Body of pancreas (tissue), 4 donors: ENCODE data around the gene ZDHHC1. TPM values are rescaled to one million over a fixed set of nuclear protein-coding genes. Genes with fewer than 3 reads are reported as not detected.
A peak's percentile ranks its signal among the peaks of the same experiment; 100 is the strongest.
"Not testable (repeated sequence)": the region's sequence is repeated elsewhere in the genome, so short reads cannot be mapped to it uniquely, and the experiment has no call there.

Experiments used
- ATAC-seq: fragments of 150-250 bp; one replicate; pipeline ENCODE4 v1.9.1; 2016
- DNase-seq, 4 donors: peaks; one replicate each; pipeline ENCODE4 v3.0.0-alpha.2; 2019
- H3K27ac ChIP-seq, 4 donors: fragments of 200-600 bp; sonication (generic); 1 replicate in 3 of 4; 2 replicates in 1 of 4; pipeline versions ENCODE4 v1.5.1 to v1.6.1; 2016 to 2019; ENCODE audit warnings: mild to moderate bottlenecking in 1 of 4, mixed read lengths in 1 of 4, moderate library complexity in 1 of 4
- H3K27me3 ChIP-seq, 2 donors: fragments of 200-600 bp; sonication (generic); one replicate each; pipeline ENCODE4 v1.6.0; 2016; ENCODE audit warnings: mild to moderate bottlenecking in 1 of 2
- H3K36me3 ChIP-seq, 2 donors: fragments of 200-600 bp; sonication (generic); replicated peaks in 1 of 2; 2 replicates each; pipeline ENCODE4 v1.5.1; 2016; ENCODE audit warnings: low read depth in 2 of 2; ENCODE audit not compliant: insufficient read depth in 1 of 2
- H3K4me1 ChIP-seq: fragments of 200-600 bp; sonication (generic); one replicate; pipeline ENCODE4 v1.6.0; 2016
- H3K4me3 ChIP-seq, 2 donors: fragments of 200-600 bp; sonication (generic); 1 replicate in 1 of 2; 2 replicates in 1 of 2; pipeline ENCODE4 v1.5.1; 2016 to 2019
- H3K9me3 ChIP-seq, 3 donors: fragments of 200-600 bp; sonication (generic); 1 replicate in 2 of 3; 2 replicates in 1 of 3; pipeline ENCODE4 v1.5.1; 2016
- POLR2A ChIP-seq, 3 donors: fragments of 450-650 bp; IDR thresholded peaks; one replicate each; pipeline ENCODE4 v1.6.1; 2016; ENCODE audit warnings: antibody characterized with exemption in 3 of 3, mild to moderate bottlenecking in 2 of 3
- WGBS, 2 donors: methylation state at CpG; one replicate each; pipeline ENCODE4 v1.1.5; 2017; 5-methylcytosine and 5-hydroxymethylcytosine counted together
- intact Hi-C: fragments of 100-400 bp; cut with DNase I; formaldehyde crosslinking; loops from one replicate; pipeline ENCODE4 v1.15.1; 2023
- total RNA-seq, 2 donors: library from RNA; depleted of rRNA; stranded (reverse); fragments of >200 nt; gene quantifications; one replicate each; pipeline ENCODE4 v1.1.0, GENCODE V29; 2016
- TF ChIP-seq, protein P1 (sequence below), 7 experiments: fragments of 450-650 bp in 4 of 7; fragments of 200-600 bp in 3 of 7; sonication (generic) in 3 of 7; IDR thresholded peaks; one replicate each; pipeline ENCODE4 v1.5.1; 2016 to 2019; ENCODE audit warnings: antibody characterized with exemption in 7 of 7

The ZDHHC1 gene
- total RNA-seq, 2 donors from 2014 or later = 13.0 to 57.0 TPM

DNA sequence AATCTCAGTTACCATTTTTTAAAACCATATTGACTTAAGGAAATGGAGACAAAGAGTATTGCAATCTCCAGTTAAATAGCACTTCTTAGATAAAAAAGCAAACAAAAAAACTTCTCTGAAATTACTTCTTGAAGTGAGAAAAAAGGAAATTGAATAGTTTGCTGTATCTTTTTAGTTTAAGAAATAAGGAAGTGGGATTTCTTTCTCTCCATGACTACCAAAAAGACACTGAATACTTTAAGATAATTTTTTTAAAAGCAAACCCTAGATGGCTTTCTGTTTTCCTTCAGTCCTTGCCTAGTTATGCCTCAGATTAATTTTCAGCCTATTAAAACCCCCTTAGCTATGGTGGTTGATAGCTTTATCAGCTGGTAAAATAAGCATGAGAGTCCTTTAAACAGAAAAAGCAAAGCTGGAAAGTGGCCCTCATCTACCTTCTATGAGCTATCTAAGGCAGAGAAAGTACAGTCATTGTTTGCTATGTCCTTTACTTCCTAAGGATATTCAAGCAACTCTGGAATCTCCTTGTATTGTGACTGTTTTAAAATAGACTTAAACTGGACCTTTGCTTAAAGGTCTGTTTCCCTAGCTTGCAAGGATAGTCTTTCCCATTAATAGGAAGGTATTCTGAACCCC lies 51.6 kb downstream of the ZDHHC1 start:
- TF ChIP-seq POLR2A (IDR thresholded peaks at IDR 0.05) = no peak
- TF ChIP-seq, protein P1, sequence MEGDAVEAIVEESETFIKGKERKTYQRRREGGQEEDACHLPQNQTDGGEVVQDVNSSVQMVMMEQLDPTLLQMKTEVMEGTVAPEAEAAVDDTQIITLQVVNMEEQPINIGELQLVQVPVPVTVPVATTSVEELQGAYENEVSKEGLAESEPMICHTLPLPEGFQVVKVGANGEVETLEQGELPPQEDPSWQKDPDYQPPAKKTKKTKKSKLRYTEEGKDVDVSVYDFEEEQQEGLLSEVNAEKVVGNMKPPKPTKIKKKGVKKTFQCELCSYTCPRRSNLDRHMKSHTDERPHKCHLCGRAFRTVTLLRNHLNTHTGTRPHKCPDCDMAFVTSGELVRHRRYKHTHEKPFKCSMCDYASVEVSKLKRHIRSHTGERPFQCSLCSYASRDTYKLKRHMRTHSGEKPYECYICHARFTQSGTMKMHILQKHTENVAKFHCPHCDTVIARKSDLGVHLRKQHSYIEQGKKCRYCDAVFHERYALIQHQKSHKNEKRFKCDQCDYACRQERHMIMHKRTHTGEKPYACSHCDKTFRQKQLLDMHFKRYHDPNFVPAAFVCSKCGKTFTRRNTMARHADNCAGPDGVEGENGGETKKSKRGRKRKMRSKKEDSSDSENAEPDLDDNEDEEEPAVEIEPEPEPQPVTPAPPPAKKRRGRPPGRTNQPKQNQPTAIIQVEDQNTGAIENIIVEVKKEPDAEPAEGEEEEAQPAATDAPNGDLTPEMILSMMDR (IDR thresholded peaks at IDR 0.05) = no peak
- Histone ChIP-seq H3K9me3 (no peaks in the 10 kb centered on the region), H3K4me3 (no peak overlapping the region), H3K36me3 (no peaks in the 10 kb centered on the region), H3K27ac (peak overlapping the region in 2 of 4 donors; percentile 62 to 79), H3K27me3 (no peaks in the 10 kb centered on the region), H3K4me1 (peaks cover 8% of the 10 kb centered on the region)
- no peak for ATAC-seq
- DNase-seq = no peak
- intact Hi-C loops = no loop called here

DNA sequence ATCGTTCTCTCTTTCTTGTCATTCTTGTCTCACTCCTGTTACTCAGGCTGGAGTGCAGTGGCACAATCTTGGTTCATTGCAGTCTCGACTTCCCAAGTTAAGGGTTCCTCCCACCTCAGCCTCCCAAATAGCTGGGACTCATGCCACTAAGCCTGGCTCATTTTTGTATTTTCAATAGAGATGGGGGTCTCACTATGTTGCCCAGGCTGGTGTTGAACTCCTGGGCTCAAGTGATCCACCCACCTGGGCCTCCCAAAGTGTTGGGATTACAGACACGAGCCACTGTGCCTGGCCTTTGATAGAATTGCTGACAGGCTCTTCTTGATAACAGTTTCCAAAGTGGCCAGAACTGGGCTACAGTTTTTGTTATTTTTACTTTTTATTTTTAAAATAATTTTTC lies 55.2 kb downstream of the ZDHHC1 start:
- Histone ChIP-seq H3K27me3 (no peaks in the 10 kb centered on the region), H3K9me3 (no peaks in the 10 kb centered on the region), H3K4me1 (peaks cover 8% of the 10 kb centered on the region), H3K36me3 (no peaks in the 10 kb centered on the region), H3K27ac (no peak overlapping the region), H3K4me3 (no peak overlapping the region)
- TF ChIP-seq POLR2A (IDR thresholded peaks at IDR 0.05) = no peak
- TF ChIP-seq, protein P1 (IDR thresholded peaks at IDR 0.05) = no peak
- DNase-seq (no peak), ATAC-seq (no peak)
- 55 to 68% methylated on average over 3 of the region's 3 CpGs for WGBS, 2 donors
- intact Hi-C loops = no loop called here

DNA sequence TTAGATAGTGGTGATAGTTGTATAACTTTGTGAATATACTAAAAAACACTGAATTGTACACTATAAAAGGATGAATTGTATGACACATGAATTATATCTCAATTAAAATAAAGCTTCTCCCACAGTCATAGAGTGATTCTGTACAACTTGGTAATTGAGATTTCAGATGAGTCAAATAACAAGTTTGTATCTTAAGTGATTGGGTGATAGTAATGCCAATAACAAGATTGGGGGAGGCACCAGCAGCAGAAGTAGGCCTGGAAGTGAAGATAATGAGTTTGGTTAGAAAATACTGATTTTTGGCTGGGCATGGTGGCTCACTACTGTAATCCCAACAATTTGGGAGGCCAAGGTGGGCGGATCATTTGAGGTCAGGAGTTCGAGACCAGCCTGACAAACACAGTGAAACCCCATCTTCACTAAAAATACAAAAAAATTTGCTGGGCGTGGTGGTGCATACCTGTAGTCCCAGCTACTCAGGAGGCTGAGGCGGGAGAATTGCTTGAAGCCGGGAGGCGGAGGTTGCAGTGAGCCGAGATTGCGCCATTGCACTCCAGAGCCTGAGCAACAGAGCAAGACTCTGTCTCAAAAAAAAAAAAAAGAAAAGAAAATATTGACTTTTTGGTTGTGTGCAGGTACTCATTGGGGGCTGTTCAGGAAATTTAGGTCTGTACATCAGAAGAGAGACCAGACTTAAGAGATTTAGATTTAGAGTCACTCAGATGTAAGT lies 56.6 kb downstream of the ZDHHC1 start:
- H3K4me1 ChIP-seq, H3K4me3 ChIP-seq, H3K27me3 ChIP-seq, intact Hi-C loops, DNase-seq, ATAC-seq, H3K36me3 ChIP-seq, H3K9me3 ChIP-seq, H3K27ac ChIP-seq: not testable (repeated sequence)
- 90 to 95% methylated on average over 8 of the region's 8 CpGs for WGBS, 2 donors

DNA sequence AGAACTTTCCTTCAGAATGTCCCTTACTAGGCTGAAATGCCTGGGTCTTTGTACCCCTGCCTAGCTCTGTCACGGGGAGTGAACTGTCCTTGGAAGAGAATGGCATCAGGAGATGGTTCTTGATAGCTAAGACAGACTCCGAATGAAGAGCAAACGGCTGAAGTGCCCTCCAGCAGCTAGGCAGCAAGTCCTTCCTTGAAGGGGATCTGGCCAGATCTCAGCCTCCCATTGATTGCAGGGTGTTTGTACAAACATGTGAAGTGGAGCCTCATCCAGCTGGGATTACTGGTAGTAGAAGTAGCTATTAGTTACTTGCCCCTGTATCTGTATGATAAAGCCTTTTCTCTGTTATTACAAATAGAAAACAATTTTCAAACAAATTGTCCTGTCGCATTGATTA lies 58.7 kb downstream of the ZDHHC1 start:
- no peaks in the 10 kb centered on the region for H3K4me1 ChIP-seq
- no peaks in the 10 kb centered on the region for H3K9me3 ChIP-seq
- intact Hi-C loops = no loop called here
- H3K4me3 ChIP-seq = no peak overlapping the region
- H3K27me3 ChIP-seq = no peaks in the 10 kb centered on the region
- no peak overlapping the region for H3K27ac ChIP-seq
- no peak for TF ChIP-seq POLR2A (IDR thresholded peaks at IDR 0.05)
- TF ChIP-seq, protein P1 (IDR thresholded peaks at IDR 0.05) = no peak
- DNase-seq (no peak), ATAC-seq (no peak)
- H3K36me3 ChIP-seq = no peaks in the 10 kb centered on the region
- 54 to 56% methylated on average over 4 of the region's 4 CpGs for WGBS, 2 donors

DNA sequence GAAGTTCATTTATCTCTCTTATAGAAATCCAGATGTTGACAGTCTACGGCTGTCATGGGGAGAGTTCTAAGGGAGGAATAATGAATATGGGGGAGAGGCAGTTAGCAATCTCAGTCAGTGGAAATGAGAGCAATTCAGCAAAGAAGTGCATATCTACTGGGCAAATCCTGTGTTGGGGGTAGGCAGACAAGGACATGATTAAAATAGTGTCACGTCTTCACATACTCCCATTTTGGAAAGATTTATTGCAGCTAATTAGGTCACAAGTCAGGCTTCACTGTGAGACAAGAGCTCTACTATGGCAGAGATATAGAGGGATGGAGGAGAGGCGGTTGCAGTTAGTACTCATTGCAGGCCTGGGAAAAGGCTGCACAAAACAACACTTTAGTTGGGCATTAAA lies 59.9 kb downstream of the ZDHHC1 start:
- no peaks in the 10 kb centered on the region for H3K36me3 ChIP-seq
- ATAC-seq (no peak), DNase-seq (no peak)
- H3K4me3 ChIP-seq = no peak overlapping the region
- WGBS, 2 donors = 78 to 83% methylated on average over 3 of the region's 3 CpGs
- no peaks in the 10 kb centered on the region for H3K9me3 ChIP-seq
- H3K4me1 ChIP-seq = no peaks in the 10 kb centered on the region
- no peaks in the 10 kb centered on the region for H3K27me3 ChIP-seq
- intact Hi-C loops = no loop called here
- H3K27ac ChIP-seq = no peak overlapping the region
- TF ChIP-seq POLR2A (IDR thresholded peaks at IDR 0.05) = no peak
- TF ChIP-seq, protein P1 (IDR thresholded peaks at IDR 0.05) = no peak

DNA sequence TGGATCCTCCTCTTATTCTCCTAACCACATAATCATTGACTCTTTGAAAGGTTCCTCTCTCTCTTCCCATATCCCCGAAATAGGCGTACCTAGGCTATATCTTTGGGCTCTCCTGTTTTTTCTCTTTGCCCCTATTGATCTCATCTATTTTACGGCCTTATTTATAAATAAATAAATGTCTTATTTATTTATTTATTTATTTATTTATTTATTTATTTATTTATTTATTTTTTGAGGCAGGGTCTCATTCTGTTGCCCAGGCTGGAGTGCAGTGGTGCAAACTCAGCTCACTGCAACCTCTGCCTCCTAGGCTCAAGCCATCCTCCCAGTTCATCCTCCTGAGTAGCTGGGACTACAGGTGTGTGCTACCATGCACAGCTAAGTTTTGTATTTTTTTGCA lies 63.8 kb downstream of the ZDHHC1 start:
- H3K4me1 ChIP-seq, ATAC-seq, H3K27me3 ChIP-seq, DNase-seq, H3K36me3 ChIP-seq, H3K4me3 ChIP-seq, intact Hi-C loops, H3K9me3 ChIP-seq, H3K27ac ChIP-seq: not testable (repeated sequence)
- WGBS, 2 donors = 90 to 96% methylated on average over 3 of the region's 3 CpGs
